K562 (cell line): ENCODE data around the gene QKI. TPM values are rescaled to one million over a fixed set of nuclear protein-coding genes. Genes with fewer than 3 reads are reported as not detected.
A peak's percentile ranks its signal among the peaks of the same experiment; 100 is the strongest.

Experiments used
- ATAC-seq: fragments of 200-7000 bp; cut with Tn5 transposase; 3 replicates; pipeline ENCODE4 v1.9.1; 2020; ENCODE audit warnings: moderate library complexity
- BruUV-seq: library from RNA; stranded (reverse); fragments of 400-500 nt; replicated peaks from 2 replicates; lab custom pipeline; 2021; lab: Mats Ljungman, UMichigan
- CTCF ChIA-PET: fragments of 300-600 bp; formaldehyde crosslinking; extraction: SDS; loops from one replicate; lab custom pipeline; 2021; ENCODE audit warnings: low intra/inter-chr PET ratio; lab: Yijun Ruan, JAX
- POLR2A ChIA-PET: fragments of 300-600, 350-650 bp; sonication (Branson Sonifier 250); formaldehyde crosslinking; extraction: SDS; loops from one replicate; lab custom pipeline; 2021; ENCODE audit warnings: antibody characterized with exemption, inconsistent platforms; lab: Yijun Ruan, JAX
- DNase-seq, 4 experiments: peaks; one replicate each; pipeline versions ENCODE4 v3.0.0 to v3.0.0-alpha.2; 2011 to 2018; ENCODE audit warnings: low spot score in 3 of 4, mixed read lengths in 3 of 4; ENCODE audit errors: extremely low read depth in 1 of 4
- FAIRE-seq: peaks from 2 replicates; lab custom pipeline; 2011; peaks lifted over from hg19 to GRCh38; lab: Jason Lieb, UNC
- H2AFZ ChIP-seq: 2 replicates; pipeline ENCODE4 v1.6.0; 2011; ENCODE audit warnings: low read depth, low read length, control low read depth, inconsistent platforms
- H3K27ac ChIP-seq: fragments of 200-600 bp; 3 replicates; pipeline ENCODE4 v1.8.0; 2011; ENCODE audit warnings: low read depth, mild to moderate bottlenecking, control low read depth, inconsistent platforms, low read length, moderate library complexity, mixed read lengths; ENCODE audit errors: extremely low read depth
- H3K27me3 ChIP-seq, 2 experiments: fragments of 300-600 bp in 1 of 2; 2 replicates in 1 of 2; 3 replicates in 1 of 2; pipeline versions ENCODE4 v1.6.0 to v1.8.0; 2011; ENCODE audit warnings: inconsistent platforms in 2 of 2, low read length in 2 of 2, mild to moderate bottlenecking in 1 of 2, mixed read lengths in 1 of 2, moderate library complexity in 1 of 2; ENCODE audit not compliant: control insufficient read depth in 2 of 2, insufficient read depth in 2 of 2
- H3K36me3 ChIP-seq: fragments of 300-600 bp; 3 replicates; pipeline ENCODE4 v1.8.0; 2011; ENCODE audit warnings: mild to moderate bottlenecking, low read length, inconsistent platforms; ENCODE audit not compliant: control insufficient read depth, insufficient read depth
- H3K4me1 ChIP-seq, 2 experiments: fragments of 200-600 bp in 1 of 2; replicated peaks in 1 of 2; 2 replicates in 1 of 2; 3 replicates in 1 of 2; pipeline versions ENCODE4 v1.5.1 to v1.8.0; 2011; ENCODE audit warnings: inconsistent platforms in 2 of 2, low read length in 2 of 2, mild to moderate bottlenecking in 1 of 2, mixed read lengths in 1 of 2, moderate library complexity in 1 of 2; ENCODE audit not compliant: control insufficient read depth in 2 of 2, insufficient read depth in 2 of 2
- H3K4me2 ChIP-seq: 2 replicates; pipeline ENCODE4 v1.6.1; 2011; ENCODE audit warnings: low read length, control low read depth, inconsistent platforms, mixed read lengths; ENCODE audit not compliant: insufficient read depth
- H3K4me3 ChIP-seq: fragments of 200-600 bp; sonication (generic), shearing (Covaris generic); 2 replicates; pipeline ENCODE4 v1.5.1; 2016; ENCODE audit warnings: control low read depth, inconsistent platforms
- H3K79me2 ChIP-seq: fragments of 200-600 bp; 3 replicates; pipeline ENCODE4 v1.8.0; 2011; ENCODE audit warnings: low read length, inconsistent platforms; ENCODE audit not compliant: control insufficient read depth, insufficient read depth
- H3K9ac ChIP-seq, 2 experiments: 2 replicates each; pipeline versions ENCODE4 v1.6.0 to v1.6.1; 2011; ENCODE audit warnings: low read depth in 2 of 2, low read length in 2 of 2, control low read depth in 1 of 2, inconsistent platforms in 1 of 2, mild to moderate bottlenecking in 1 of 2, mixed read lengths in 1 of 2; ENCODE audit not compliant: insufficient read depth in 1 of 2
- H3K9me1 ChIP-seq: one replicate; pipeline ENCODE4 v1.6.0; 2011; ENCODE audit warnings: inconsistent platforms, mild to moderate bottlenecking, low read length, moderate library complexity; ENCODE audit not compliant: control insufficient read depth, insufficient read depth
- H3K9me3 ChIP-seq: replicated peaks from 2 replicates; pipeline ENCODE4 v1.5.1; 2011; ENCODE audit warnings: low read depth, low read length, inconsistent platforms; ENCODE audit not compliant: control insufficient read depth, insufficient read depth
- H4K20me1 ChIP-seq: replicated peaks from 2 replicates; pipeline ENCODE4 v1.6.1; 2011; ENCODE audit warnings: low read length, inconsistent platforms, mixed read lengths; ENCODE audit not compliant: control insufficient read depth, insufficient read depth
- ARID1B ChIP-seq: fragments of 450-650 bp; IDR thresholded peaks from 2 replicates; pipeline ENCODE4 v1.6.1; 2016; ENCODE audit warnings: antibody characterized with exemption, mild to moderate bottlenecking, inconsistent platforms
- ARID2 ChIP-seq: fragments of 450-650 bp; IDR thresholded peaks from 2 replicates; pipeline ENCODE4 v1.6.1; 2017; ENCODE audit warnings: antibody characterized with exemption, mild to moderate bottlenecking
- C11orf30 ChIP-seq: fragments of 450-650 bp; IDR thresholded peaks from 2 replicates; pipeline ENCODE4 v1.6.1; 2016; ENCODE audit warnings: low read depth, mild to moderate bottlenecking
- CEBPB ChIP-seq: fragments of 450-650 bp; IDR thresholded peaks from 2 replicates; pipeline ENCODE4 v1.6.1; 2016; ENCODE audit warnings: missing genetic modification characterization, missing compliant biosample characterization
- CEBPG ChIP-seq, 3 experiments: fragments of 200-800 bp in 1 of 3; sonication (Bioruptor generic) in 1 of 3; sonication (generic) in 1 of 3; formaldehyde crosslinking in 1 of 3; IDR thresholded peaks in 2 of 3; conservative IDR thresholded peaks in 1 of 3; 2 replicates each; pipeline versions ENCODE4 v1.6.1 to v1.8.0; 2016 to 2022; ENCODE audit warnings: missing compliant biosample characterization in 2 of 3, missing genetic modification characterization in 2 of 3, mild to moderate bottlenecking in 1 of 3, missing genetic modification reagents in 1 of 3
- CREB1 ChIP-seq, 2 experiments: sonication (generic) in 1 of 2; formaldehyde crosslinking in 1 of 2; IDR thresholded peaks; 2 replicates each; pipeline versions ENCODE4 v1.6.1 to v1.8.0; 2012 to 2022; ENCODE audit warnings: inconsistent platforms in 1 of 2, mild to moderate bottlenecking in 1 of 2, missing genetic modification reagents in 1 of 2, moderate library complexity in 1 of 2
- DPF2 ChIP-seq: fragments of 450-650 bp; IDR thresholded peaks from 2 replicates; pipeline ENCODE4 v1.6.1; 2016
- EHMT2 ChIP-seq: fragments of 450-650 bp; IDR thresholded peaks from 2 replicates; pipeline ENCODE4 v1.6.1; 2018; ENCODE audit warnings: antibody characterized with exemption
- EWSR1 ChIP-seq: fragments of 450-650 bp; IDR thresholded peaks from 2 replicates; pipeline ENCODE4 v1.6.1; 2018; ENCODE audit warnings: borderline replicate concordance, mild to moderate bottlenecking, low read depth, moderate library complexity; ENCODE audit not compliant: partially characterized antibody
- FOSL1 ChIP-seq: fragments of 200-800 bp; sonication (Bioruptor generic); conservative IDR thresholded peaks from 2 replicates; pipeline ENCODE4 v1.6.1; 2016; ENCODE audit warnings: missing genetic modification characterization, missing compliant biosample characterization
- MAFF ChIP-seq: IDR thresholded peaks from 2 replicates; pipeline ENCODE4 v1.6.1; 2012; ENCODE audit warnings: low read length, improper control_type of control experiment
- MAFG ChIP-seq: fragments of 450-650 bp; conservative IDR thresholded peaks from 2 replicates; pipeline ENCODE4 v1.6.1; 2016; ENCODE audit warnings: missing genetic modification characterization, missing compliant biosample characterization
- MAFK ChIP-seq: IDR thresholded peaks from 2 replicates; pipeline ENCODE4 v1.6.1; 2011; ENCODE audit warnings: low read length, improper control_type of control experiment
- MEF2D ChIP-seq: conservative IDR thresholded peaks from 2 replicates; pipeline ENCODE4 v1.6.1; 2016; ENCODE audit warnings: low read depth, missing genetic modification characterization, missing compliant biosample characterization
- NFE2 ChIP-seq: IDR thresholded peaks from 2 replicates; pipeline ENCODE4 v1.6.1; 2014; ENCODE audit warnings: antibody characterized with exemption, low read depth
- NFIC ChIP-seq: fragments of 450-650 bp; IDR thresholded peaks from 2 replicates; pipeline ENCODE4 v1.6.1; 2017; ENCODE audit warnings: mild to moderate bottlenecking, inconsistent platforms
- SMARCE1 ChIP-seq: fragments of 450-650 bp; IDR thresholded peaks from 2 replicates; pipeline ENCODE4 v1.7.1; 2016; ENCODE audit warnings: mild to moderate bottlenecking
- SOX6 ChIP-seq: fragments of 450-650 bp; IDR thresholded peaks from 2 replicates; pipeline ENCODE4 v1.6.1; 2014; ENCODE audit warnings: mild to moderate bottlenecking
- TEAD1 ChIP-seq, 2 experiments: fragments of 450-650 bp in 1 of 2; sonication (generic) in 1 of 2; formaldehyde crosslinking; IDR thresholded peaks; 2 replicates each; pipeline versions ENCODE4 v1.4.0 to v1.8.0; 2020 to 2022; ENCODE audit warnings: mild to moderate bottlenecking in 2 of 2, missing genetic modification reagents in 1 of 2
- TEAD2 ChIP-seq: fragments of 450-650 bp; IDR thresholded peaks from 2 replicates; pipeline ENCODE4 v1.6.1; 2016; ENCODE audit warnings: missing genetic modification characterization, control low read depth, missing compliant biosample characterization
- TEAD4 ChIP-seq, 2 experiments: sonication (generic) in 1 of 2; formaldehyde crosslinking in 1 of 2; IDR thresholded peaks; 2 replicates each; pipeline versions ENCODE4 v1.6.1 to v1.8.0; 2012 to 2022; ENCODE audit warnings: borderline replicate concordance in 1 of 2, inconsistent platforms in 1 of 2, low read length in 1 of 2, mild to moderate bottlenecking in 1 of 2, missing genetic modification reagents in 1 of 2
- ZBTB9 ChIP-seq: fragments of 450-650 bp; formaldehyde crosslinking; IDR thresholded peaks from 2 replicates; pipeline ENCODE4 v1.4.0; 2020; ENCODE audit warnings: mild to moderate bottlenecking, moderate library complexity
- ZNF316 ChIP-seq: fragments of 450-650 bp; IDR thresholded peaks from 2 replicates; pipeline ENCODE4 v1.6.1; 2016
- ZNF75A ChIP-seq: fragments of 450-650 bp; formaldehyde crosslinking; IDR thresholded peaks from 2 replicates; pipeline ENCODE4 v1.4.0; 2020; ENCODE audit warnings: mild to moderate bottlenecking
- WGBS: fragments of 100-300 bp; shearing (Covaris generic); methylation state at CpG from one replicate; pipeline ENCODE4 v1.1.6; 2016; ENCODE audit warnings: low coverage, mixed read lengths; ENCODE audit not compliant: insufficient coverage; ENCODE audit errors: missing lambda C conversion rate; 5-methylcytosine and 5-hydroxymethylcytosine counted together
- in situ Hi-C: fragments of 300-500 bp; cut with MboI; formaldehyde crosslinking; loops from 4 replicates; pipeline ENCODE4 v1.15.0; 2018; ENCODE audit warnings: inconsistent platforms, mixed read lengths
- intact Hi-C: fragments of 100-400 bp; cut with micrococcal nuclease; formaldehyde crosslinking; loops from 2 replicates; pipeline ENCODE4 v1.14.2; 2022
- polyA plus RNA-seq, 8 experiments: library from polyadenylated mRNA; depleted of rRNA in 4 of 8; stranded (reverse) in 5 of 8; unstranded in 3 of 8; fragments of >200 nt; fragmentation: Nextera tagmentation in 2 of 8; fragmentation: Illumina TruSeq in 1 of 8; extraction: Ambion mirVana in 2 of 8; extraction: Trizol in 1 of 8; gene quantifications; 2 replicates each; pipeline versions ENCODE4 v1.2.1 to v1.2.3, GENCODE V29; 2011 to 2014; ENCODE audit warnings: inconsistent platforms in 1 of 8, missing spikeins in 1 of 8
- total RNA-seq, 7 experiments: library from RNA; depleted of rRNA in 6 of 7; stranded (reverse); fragments of >200 nt in 6 of 7; fragmentation: Illumina TruSeq in 2 of 7; extraction: Trizol in 2 of 7; gene quantifications; 2 replicates each; pipeline versions ENCODE4 v1.2.1 to v1.2.3, GENCODE V29; 2011 to 2021; ENCODE audit warnings: low replicate concordance in 1 of 7

Gene QKI
- total and polyA plus RNA-seq, 9 of the 15 experiments (the other 6 are each of a cell fraction or from before 2014, with no cell fraction given), result 20.4 to 215 (median 123) TPM

DNA sequence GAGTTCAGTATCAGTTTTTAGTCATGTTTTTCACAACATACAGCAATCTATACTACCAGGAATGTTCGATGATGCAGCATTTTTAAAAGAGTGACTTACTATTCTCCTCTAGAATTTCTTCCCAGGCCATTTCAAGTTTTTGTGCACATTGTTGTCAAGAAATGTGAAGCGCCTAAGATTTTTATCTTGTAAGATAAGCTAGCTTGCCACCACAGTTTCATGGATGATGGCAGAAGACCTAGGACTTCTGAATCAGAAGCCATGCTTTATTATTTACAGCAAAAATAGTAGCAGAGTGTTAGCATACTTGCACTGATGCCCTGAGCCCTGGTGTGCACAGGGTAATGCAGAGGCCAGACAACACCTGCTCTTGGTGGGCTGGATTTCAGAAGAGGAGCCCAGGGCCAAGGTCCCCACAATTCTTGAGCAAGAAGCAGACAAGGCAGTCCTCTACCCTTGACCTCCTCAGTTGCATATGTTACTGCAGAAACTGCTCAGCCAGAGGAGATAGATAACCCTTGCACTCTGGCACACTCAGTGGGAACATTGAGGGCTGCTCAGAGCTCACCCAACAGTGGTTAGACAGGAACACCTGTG is 99.2 kb downstream of the QKI start:
- intact Hi-C loops, result no loop called here
- ChIA-PET CTCF (no interaction called here), POLR2A (interaction anchor here (1.1 kb wide), 1 partner anchor 10 kb away, joined by 3 read pairs; no protein-coding TSS in a partner anchor)
- peak overlapping the region; percentile 64; the same call in 2 of the 3 replicates for H3K27ac ChIP-seq
- H2AFZ ChIP-seq, result no peak overlapping the region
- no peaks in the 10 kb centered on the region for H3K9me3 ChIP-seq
- H4K20me1 ChIP-seq, result peaks cover 6% of the 10 kb centered on the region; the same call in 1 of the 2 replicates
- peak overlapping the region; percentile 46 for H3K4me2 ChIP-seq
- FAIRE-seq (peak; percentile 78), DNase-seq (peak in 2 of 4 experiments; percentile 41 to 71), ATAC-seq (peak; percentile 90)
- no peak overlapping the region for H3K4me3 ChIP-seq
- H3K9me1 ChIP-seq, result no peaks in the 10 kb centered on the region
- in situ Hi-C loops, result no loop called here
- BruUV-seq, result no TSS peak
- WGBS, result 2% methylated on average over 2 of the region's 2 CpGs
- H3K4me1 ChIP-seq, result peaks cover 3 to 18% of the 10 kb centered on the region in 2 experiments; a peak in 4 of 5 replicates
- peak overlapping the region; percentile 14 to 45; a peak in 2 of 4 replicates for H3K9ac ChIP-seq
- H3K27me3 ChIP-seq, result no peaks in the 10 kb centered on the region
- H3K79me2 ChIP-seq, result peaks cover 93% of the 10 kb centered on the region
- H3K36me3 ChIP-seq, result no peaks in the 10 kb centered on the region
- TF ChIP-seq CEBPB (tag) (peak; percentile 66), FOSL1 (tag) (0 out of 2 replicates have a peak, but pooled peaks have one; percentile 12), CEBPG (CRISPR knock-in tag; IDR thresholded peaks at IDR 0.05) (no peak), CEBPG (tag; conservative IDR thresholded peaks at IDR 0.05 in 1 of 2, IDR thresholded peaks at IDR 0.05 in 1 of 2) (0 out of 4 replicates have a peak, but pooled peaks of 1 of the 2 experiments have one; percentile 9), MEF2D (tag) (no peak), C11orf30 (peak; percentile 94), MAFF (peak; percentile 83), ZBTB9 (CRISPR knock-in tag) (no peak), TEAD4 (IDR thresholded peaks at IDR 0.05; ENCODE audit: low read length) (peak; percentile 56; the same call in 1 of the 2 replicates), TEAD4 (CRISPR knock-in tag; IDR thresholded peaks at IDR 0.05; ENCODE audit: borderline replicate concordance) (no peak), EHMT2 (peak; percentile 14; the same call in 1 of the 2 replicates), CREB1 (IDR thresholded peaks at IDR 0.05) (no peak), CREB1 (CRISPR knock-in tag; IDR thresholded peaks at IDR 0.05) (no peak), MAFG (peak; percentile 93), ARID1B (peak; percentile 36; the same call in 1 of the 2 replicates), ZNF75A (CRISPR knock-in tag) (no peak), MAFK (peak; percentile 82), SMARCE1 (peak; percentile 58; the same call in 1 of the 2 replicates), NFIC (no peak), DPF2 (peak; percentile 57; the same call in 1 of the 2 replicates), ZNF316 (peak; percentile 98), SOX6 (peak; percentile 66), TEAD1 (CRISPR knock-in tag; IDR thresholded peaks at IDR 0.05) (0 out of 4 replicates have a peak, but pooled peaks of 1 of the 2 experiments have one; percentile 14), TEAD2 (tag) (no peak), NFE2 (peak; percentile 91), EWSR1 (no peak), ARID2 (peak; percentile 67; the same call in 1 of the 2 replicates)
